HL-60/S4 treated with phorbol 12-myristate 13-acetate at 8.2 ng/mL for 4 days and 3 days (cell line): ENCODE data around the gene TWNK.

ENCODE experiments used
- in situ Hi-C: fragments of 300-500 bp; cut with MboI; formaldehyde crosslinking; loops from 2 replicates; pipeline ENCODE4 v1.15.0; 2022; ENCODE audit warnings: low sequenced_read_pairs

TWNK gene

DNA sequence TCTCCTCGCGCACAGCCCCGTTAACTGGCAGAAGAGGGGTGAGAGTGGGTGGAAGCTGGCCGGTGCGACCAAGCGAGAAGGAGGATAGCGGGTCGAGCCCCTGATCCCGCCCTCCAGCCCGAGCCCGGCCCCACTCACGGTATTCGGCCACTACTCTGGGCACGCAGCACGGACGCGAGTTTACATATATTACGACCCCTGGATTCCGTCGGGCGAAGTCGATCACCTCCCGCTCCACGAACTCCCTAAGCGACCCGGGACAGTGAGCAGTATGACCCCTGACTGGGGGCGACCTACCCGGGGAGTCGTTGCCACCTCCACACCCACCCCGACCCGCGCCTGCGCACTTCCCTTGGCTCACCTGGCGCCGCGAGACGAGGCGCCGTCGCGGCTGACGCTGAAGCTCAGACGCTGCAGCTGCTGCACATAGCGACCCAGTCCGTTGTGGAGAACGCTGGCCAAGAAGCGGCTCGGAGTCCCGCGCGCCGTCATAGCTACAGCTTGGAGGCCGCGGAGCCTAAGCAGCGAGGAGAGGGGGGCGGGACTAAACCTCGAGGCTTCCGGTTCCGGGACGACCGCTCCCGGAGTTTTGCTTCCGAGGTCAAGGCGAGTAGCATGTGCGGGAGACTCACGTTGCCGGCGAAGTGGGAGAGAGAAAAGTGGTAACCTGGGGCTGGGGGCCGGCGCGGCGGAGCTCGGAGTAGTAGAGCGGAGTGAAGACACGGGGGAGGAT lies at the start of gene TWNK, which contains the start of gene MRPL43:
Gene TWNK (plus strand): TSS at position 592 of the 733 bp plus-strand sequence. CDS start 668 bp downstream, outside the sequence.
Gene MRPL43 (minus strand): TSS at position 546 of the 733 bp plus-strand sequence. CDS start 54 bp downstream, at position 492.
- in situ Hi-C loops, result no loop called here

DNA sequence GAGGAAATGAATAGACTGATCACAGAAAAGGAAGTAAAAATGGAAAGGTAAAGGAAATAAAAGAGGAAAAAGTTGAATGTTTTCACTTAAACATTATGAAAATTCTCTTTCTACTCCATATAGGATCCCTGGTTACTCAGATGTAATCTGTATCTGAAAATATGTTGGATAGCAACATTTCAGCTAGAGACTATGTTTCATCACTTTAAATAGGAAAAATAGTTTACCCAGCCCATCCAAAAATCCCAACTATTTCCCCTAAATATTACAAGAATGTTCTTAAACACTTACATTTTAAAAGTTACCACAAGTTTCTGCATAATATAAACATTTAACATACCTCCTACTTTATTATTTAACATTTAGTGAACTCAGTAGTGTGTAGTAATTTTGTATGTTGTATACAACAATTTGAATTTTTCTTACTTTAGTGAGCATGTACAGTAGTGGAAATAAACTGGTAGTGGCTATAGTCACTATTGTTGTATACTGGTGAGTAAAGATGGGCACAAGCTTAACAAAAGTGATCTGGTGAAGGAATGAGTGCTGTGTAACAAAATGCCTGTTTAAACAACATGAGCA lies 47.5 kb upstream of the TWNK start:
- in situ Hi-C loops, result no loop called here

DNA sequence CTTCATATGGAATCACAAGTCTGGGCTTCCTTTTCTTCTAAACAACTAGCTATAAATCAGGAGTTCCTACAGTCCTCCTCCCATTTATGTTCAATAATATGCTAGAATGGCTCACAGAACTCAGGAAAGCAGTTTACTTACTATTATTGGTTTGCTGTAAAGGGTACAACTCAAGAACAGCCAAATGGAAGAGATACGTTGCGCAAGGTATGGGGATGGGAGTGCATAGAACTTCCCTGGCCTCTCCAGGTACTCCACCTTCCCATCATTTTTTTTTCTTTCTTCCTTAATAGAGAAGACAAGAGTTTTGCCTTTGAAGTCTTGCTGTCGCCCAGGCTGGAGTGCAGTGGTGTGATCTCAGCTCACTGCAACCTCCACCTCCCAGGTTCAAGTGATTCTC lies 45.1 kb upstream of the TWNK start:
- in situ Hi-C loops, result no loop called here

DNA sequence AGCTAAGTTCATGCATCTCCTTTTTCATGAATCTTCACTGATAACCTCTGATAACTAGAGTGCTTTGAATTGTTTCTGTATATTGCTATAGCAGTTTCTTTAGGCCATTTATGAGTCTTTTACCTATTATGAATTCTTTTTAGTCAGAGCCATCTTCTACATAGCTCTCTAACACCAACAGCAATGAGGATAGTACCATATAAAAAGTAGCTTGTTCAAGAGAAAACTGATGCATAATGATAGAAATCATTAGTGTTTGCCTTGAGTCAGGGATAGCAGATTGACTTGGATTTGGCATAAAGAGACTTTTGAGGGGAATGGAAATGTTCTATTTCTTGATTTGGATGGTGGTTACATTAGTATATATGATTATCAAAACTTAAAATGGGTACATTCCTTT lies 43.8 kb upstream of the TWNK start:
- in situ Hi-C loops, result no loop called here

DNA sequence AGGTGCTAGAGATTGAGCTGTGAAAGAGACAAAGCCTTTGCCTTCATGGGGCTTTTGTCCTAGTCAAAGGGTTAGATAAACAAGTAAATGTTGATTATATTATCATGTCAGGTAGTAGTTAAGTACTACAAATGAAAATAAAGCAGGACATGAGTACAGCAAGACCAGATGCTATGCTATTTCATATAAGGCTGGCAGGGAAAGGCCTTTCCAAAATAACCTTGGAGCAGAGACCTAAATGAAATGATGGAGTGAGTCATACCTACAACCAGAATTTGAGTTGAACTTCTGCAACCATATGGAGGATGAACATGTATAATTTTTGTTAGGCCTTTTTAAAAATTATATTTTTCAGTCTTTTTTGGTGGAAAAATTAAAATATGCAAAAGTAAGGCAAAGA lies 41.6 kb upstream of the TWNK start:
- in situ Hi-C loops, result no loop called here

DNA sequence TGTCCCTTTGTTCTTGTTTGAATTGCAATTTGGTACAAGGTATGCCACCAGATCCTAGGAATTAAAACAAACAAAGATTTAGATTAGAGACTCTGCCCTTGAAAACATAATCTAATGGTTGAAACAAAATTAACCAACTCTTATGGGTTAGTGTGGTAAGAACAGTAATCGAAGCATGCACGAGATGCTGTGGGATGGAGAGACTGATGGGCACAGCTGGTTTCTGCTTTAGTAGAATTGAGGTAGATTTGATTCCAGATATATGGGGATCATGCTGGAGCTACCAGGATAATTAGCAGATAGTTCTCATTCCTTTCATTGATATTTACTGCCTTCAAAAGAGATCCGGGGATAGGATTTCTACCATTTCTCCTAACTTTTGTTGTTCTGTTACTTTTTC lies 38.4 kb upstream of the TWNK start:
- in situ Hi-C loops, result no loop called here

DNA sequence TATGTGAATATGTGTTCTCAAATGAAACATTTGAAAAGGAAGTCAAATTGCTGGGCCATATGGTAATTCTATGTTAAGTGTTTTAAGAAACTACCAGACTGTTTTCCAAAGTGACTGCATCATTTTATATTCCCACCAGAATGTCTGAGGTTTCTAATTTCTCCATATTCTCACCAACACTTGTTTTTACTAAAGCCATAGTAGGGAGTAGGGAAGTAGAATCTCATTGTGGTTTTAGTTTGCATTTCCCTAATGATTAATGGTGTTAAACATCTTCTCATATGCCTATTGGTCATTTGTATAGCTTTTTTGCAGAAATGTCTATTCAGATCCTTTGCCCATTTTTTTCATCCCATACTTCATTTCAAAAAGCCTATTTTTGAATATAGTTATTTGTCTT lies 27.1 kb upstream of the TWNK start:
- in situ Hi-C loops, result no loop called here

DNA sequence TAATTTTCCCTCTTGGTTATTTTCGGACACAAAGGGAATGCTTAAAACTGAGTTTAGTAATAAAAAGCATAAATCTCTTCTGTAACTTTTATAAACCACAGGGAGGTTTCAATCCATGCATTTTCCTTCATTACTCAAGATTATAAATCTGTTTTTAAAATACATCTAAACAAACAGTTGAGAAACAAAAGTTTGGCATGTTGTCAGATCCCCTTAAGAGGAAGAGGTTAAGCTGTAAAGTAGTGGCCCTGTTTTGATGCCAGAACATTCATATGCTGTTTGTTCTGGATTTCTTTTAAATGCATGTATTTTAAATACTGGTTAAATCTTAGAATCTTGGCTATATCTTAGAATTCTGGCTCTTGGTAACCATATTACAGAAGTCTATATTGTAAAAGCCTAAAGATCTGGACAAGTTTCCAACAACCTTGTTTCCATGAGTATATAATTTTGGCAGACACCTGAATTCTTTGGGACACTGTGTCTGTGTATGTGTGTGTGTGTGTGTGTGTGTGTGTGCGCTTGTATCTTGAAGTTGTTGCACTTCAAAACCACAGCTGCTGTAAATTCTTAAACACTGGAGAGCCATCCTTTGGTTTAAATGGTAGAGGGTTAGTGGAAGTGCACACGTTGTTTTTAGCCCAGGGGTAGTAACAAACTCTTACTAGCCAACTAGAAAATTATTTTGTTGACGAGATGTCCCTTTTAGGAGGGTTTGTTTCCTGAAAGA lies 24.8 kb upstream of the TWNK start:
- in situ Hi-C loops, result no loop called here

DNA sequence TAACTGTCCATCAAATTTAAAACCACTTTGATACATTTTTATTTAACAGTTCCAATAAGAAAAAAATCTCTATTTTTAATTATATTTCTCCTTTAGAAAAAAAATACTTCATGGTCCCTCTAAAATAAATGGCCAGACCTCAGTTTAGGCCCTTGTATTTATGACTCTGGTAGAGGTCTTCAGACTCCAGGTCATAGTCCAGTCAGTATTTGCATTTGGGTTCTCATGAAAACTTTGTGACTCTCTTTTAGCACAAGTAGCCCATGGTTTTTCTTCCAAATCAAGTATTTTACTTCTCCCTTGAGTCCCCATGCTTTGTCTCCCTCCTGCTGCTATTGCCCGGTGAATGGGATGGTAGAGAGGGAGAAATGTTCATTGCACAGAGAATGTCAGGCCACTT lies 23.5 kb upstream of the TWNK start:
- in situ Hi-C loops, result no loop called here

DNA sequence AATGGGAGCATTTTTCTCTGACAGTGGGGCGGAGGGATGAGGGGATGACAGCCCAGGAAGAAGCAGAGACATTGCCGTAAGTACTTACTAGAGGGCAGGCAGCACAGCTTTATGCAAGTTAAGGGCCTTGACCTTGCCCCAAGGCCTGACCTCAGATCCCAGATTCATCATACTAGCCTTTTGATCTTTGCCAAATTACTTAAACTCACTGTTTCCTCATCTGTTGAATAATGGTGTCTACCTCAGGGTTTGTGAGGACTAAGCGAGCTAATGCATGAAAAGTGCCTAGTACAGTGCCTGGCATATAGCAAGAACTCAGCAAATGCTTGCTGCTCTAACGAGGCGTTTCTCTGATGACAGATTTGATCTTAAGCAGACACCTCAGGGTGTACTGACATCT lies 21.5 kb upstream of the TWNK start:
- in situ Hi-C loops, result no loop called here

DNA sequence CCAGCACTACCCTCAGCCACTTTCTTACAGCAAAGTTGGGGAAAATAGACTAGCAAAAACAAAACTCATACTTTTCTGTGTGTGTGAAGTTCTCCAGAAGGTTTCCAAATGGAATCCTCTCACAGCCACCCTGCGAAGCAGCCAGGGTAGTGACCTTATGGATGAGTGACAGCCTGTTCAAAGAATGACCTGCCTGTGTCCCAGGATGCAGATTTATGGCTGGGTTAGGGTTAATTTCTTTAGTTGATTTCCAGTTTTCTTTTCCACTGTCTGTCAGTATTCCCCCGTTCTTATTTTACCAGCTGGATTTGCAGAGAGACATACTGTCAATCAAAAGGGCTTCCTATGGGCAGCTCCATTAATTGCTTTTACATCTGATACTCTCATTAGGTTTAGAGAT lies 20.5 kb upstream of the TWNK start:
- in situ Hi-C loops, result no loop called here

DNA sequence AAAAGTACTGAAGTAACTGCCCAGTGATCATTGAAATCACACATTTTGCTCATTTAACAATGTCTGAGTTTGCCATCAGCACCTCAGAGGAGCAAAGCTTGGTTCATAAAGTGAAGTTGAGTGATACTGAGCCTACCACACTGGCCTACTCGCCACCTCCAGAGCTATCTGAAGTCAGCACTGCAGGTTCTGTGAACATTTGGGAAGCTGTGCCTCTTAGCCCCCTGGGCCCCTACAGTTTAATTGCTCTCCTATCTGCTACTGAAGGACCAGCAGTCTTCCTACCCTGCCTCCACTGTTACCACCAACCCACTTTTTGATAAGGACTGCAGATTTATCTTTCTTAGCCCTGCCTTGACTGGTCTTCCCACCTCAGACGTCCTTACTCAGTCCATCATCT lies 20.0 kb upstream of the TWNK start:
- in situ Hi-C loops, result no loop called here

DNA sequence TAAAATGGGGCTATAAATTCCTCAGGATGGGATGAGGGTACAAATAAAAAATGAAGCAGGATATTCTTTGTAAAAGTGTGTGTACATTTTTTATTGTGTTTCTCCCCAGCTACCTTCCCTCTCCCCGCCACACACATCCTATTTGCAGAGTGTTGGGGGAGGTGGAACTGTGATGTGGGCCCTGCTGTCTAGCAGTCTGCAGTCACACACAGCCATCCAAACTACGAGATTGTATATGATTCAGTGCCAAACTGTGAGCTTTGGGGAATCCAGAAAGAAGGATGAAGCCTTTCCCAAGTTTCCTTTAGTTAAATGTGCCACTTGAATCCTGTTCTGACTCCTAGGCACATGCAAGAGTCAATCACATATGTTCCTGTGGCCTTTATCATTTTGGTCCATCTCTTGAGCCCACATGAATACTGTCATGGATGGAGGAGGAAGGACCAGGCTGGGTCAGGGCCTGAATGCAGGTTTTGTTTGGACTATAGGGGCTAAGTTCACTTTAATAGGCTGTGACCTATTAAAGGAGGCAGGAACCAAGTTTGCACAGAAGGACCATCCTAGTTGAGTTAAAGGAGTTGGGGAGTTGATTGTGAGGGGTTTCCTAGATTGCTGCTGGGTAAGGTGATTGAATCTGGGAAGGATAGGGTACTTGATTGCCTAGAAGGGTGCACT lies 19.1 kb upstream of the TWNK start:
- in situ Hi-C loops, result no loop called here

DNA sequence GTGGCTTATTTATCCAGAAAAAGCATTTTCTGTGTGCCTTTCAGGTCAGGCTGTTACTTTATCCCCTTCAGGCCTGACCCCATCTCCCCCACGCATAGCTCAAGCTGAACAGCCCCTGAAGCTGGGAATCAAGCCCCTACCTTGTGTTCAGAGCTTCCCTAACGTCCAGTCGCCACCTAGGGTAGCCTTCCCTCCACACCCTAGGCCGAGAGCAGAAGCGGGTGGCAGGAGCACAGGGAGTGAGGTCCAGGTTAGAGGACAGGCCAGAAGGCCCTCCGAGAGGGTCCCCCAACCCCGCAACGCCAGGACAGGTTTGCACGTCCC lies 18.5 kb upstream of the TWNK start:
- in situ Hi-C loops, result no loop called here

DNA sequence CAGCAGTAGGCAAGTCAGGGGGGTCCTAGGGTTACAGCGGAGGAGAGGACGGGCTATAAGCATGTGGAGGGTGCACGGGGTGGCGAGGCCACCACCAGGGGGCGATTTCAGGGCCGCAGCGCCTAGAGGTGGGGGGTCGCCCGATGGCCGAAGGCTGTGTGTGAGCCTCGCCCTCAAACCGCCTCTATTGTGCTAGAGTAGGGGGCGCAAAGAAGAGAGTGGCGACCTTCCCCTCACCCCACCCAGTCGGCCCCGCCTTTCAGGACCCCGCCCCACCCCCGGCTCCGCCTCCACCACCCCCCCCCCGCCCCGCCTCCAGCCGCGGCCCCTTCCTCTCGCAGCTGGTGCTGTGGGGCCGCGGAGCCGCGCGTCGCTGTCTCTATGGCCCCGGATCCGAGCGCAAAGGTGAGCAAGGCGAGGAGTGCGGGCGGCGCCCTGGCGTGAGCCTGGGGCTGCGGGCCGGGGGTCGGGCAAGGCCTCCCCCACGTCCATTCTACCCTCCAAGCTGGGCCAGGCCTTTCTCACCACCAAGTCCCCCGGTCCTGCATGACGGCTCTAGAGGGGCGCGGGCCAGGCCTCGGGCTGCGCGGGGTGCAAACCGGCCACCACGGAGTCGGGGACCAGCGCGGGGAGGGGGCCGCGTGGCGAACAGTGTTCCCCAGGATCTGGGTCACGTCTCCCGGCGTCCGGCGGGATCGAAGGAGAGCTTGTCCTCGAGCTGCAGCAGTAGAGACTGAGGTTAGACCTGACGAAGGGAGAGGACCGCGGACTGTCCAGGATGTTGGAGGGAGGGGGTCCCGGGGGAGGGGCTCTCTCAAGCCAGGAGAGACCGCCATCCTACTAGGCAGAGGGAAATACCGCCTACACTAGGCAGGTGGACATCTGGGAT lies 17.9 kb upstream of the TWNK start, which contains the start of gene SEMA4G:
Gene SEMA4G (plus strand): TSS at position 318 of the 889 bp plus-strand sequence. CDS start 3,409 bp downstream, outside the sequence.
- in situ Hi-C loops, result no loop called here

DNA sequence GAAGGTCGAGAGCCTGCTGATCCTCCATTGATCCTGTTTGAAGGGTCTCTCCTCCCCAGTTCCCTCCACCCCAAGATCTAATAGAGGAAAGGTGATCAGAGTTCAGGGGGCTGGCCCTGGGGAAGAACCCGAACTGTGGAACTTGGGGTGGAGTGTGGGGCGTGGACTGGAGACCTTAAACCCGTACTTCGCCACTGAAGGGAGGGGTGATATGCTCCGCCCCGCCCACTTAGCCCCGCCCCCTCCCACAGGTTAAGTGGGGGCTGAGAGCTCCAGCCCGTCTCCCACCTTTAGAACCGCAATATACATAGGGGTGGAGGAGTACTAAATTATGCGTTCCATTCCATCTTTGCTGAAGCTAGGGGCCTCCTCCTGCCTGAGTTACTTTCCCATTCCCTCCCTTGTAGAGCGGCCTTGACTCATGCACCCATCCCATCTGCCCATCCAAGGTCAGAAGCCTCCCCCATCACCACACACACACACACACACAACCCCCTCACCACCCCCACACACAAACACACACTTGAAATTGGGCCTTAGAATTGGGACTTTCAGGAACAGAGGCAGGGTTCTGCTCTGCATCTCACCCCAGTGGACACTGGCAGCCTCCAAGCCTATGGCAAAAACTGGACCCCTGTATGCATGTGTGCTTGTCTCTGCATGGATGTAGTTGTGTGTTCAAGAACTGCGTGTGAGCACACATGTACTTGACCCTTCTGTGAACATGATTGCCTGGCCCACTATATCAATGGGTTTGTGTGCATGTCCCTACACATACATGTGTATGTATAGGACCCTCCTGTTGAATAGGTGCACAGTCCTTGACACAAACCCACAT lies 17.0 kb upstream of the TWNK start:
- in situ Hi-C loops, result no loop called here

DNA sequence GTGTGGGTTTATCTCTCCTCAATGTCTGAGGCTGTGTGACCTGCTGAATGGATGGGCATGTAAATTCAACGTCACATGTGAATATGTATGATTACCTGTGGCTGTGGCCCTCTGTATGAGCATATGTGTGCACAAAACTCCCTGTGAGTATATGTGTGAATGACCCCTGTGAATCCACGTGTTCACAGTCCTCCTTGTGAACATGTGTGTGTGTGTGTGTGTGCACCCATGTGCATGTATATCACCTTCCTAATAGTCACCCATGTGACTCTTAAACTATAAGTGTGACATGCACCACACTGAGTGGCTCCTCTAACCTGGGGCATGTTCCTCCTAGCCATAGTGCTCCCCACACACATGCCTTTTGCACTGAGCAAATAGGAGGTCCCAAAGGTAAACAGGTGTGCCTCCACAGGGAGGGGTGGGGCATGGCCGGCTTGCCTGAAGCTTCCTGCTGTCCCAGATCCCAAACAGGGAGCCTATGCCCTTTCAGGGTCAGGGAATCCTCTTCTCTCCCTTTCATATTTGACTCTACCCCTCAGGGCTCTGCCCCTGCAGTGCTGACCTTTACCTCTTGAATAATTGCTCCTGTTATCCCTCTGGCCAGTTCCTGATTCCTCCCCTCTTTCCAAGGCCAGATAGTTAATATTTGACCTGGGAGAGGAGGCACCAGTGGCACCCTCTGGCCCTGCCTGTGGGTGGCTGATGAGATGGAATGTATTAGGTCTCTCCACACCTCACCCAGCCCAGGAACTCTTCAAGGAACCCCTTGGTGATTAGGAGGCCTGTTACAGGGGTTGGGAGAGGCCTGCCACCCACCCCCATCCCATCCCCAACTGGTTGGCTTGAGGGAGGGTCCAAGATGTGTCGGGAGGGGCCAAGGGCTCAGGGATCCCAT lies 16.2 kb upstream of the TWNK start:
- in situ Hi-C loops, result no loop called here

DNA sequence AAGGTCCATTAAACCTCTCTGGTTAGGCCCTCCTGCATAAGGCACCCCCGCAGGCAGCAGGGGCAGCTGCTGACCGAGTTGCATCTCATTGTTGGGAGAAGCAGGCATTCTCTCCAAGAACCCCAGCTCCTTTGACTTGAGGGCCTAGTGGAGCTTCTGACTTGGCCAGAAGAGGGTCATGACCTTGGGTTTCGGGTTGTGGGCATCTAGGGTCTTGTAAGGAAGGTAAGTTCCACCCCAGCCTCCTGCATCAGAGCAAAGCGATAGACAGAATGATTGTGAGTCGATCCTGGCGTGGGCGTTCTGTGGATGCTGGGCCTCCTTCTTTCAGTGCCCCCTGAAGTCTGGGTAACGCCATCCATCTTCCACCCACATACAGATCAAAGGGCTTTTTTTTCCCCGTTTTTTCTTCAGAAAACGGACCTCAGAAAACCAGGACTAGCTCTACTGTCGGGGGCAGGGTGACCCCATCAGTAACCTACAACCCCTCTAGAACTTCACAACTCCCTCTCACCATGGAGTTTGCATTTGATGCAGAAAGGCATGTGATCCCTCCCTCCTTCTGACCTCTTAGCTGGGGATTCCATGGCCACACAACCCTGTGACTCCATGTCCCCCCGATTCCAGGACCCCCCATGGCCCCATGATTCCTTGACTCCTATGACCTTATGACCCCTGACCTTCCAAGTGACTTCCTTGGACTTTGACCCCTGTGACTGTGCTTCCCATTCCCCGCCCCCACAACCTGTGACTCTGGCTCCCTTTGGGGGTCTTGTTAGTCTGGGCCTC lies 15.0 kb upstream of the TWNK start:
- in situ Hi-C loops, result no loop called here
